Stimulated activated CD4-positive, alpha-beta T cell treated with anti-CD3 and anti-CD28 coated beads, TNF-alpha, amount 100 ng/mL, for 48 hours (primary cell): Measurements from ENCODE around the gene METTL24.
"Not testable (repeated sequence)": the region's sequence is repeated elsewhere in the genome, so short reads cannot be mapped to it uniquely, and the experiment has no call there.

Source experiments
- DNase-seq, 3 donors: peaks; one replicate each; pipeline ENCODE4 v3.0.0-alpha.2; 2020; ENCODE audit warnings: low read depth in 3 of 3

METTL24 gene

DNA sequence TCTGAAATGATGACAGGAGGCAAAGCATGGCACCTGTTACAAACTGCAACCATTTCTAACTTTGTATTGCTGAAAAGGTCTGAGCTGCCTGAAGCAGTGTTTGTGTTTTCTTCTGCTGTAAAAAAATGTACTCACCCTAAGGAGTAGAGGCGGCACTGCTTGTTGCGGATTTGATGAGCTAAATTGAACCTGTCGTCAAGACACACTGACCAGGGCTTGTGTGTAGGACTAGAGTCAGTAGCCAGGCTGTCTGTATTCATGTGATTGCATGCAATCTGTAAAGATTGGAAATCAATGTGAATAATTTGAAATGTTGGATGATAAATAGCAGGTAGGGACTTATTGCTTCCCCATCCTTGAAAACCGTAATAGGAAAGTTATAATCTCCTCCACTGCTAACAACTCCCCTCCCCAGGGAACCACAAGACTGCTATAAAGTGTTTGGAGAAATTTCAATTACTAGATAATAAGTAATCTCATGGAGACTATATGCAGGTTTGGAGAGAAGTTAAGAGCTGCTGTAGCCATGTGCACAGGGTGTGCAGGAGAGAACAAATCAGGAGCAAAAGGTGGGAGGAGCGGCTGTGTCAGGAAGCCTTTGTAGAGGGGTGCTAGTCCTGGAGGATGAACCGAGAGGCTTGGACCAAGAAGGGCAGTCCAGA lies 42.8 kb downstream of the METTL24 start:
- DNase-seq = no peak

DNA sequence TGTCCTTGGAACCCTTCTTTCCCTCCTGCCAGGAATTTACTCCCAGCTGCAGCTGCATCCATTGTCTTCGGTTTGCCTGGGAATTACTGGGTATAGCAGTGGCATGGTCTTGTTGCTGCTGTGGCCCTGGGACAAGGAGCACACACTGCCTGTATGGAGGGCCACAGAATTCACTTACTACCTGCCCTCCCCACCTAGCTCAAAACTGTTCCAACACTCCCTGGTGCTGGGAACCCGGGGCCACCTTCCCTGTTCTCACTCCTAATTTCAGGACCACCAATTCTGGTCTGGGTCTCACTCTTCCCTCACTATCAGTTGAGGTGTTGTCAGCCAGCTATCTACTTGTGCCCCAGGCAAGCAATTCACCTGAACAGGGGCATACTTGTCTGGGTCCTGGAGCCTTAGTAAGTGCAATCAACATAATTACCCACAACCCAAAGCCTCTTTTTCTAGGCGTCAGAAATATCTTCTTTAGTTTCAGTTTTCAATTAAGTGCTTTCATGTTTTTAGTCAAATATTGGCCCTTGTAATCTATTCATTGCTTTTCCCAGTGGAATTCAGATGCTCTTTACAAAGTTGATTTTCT lies 47.2 kb downstream of the METTL24 start:
- no peak for DNase-seq

- DNase-seq = not testable (repeated sequence)
Measured at GRCh38 chr6:110309432-110309831, 48.7 kb downstream of the METTL24 start.

DNA sequence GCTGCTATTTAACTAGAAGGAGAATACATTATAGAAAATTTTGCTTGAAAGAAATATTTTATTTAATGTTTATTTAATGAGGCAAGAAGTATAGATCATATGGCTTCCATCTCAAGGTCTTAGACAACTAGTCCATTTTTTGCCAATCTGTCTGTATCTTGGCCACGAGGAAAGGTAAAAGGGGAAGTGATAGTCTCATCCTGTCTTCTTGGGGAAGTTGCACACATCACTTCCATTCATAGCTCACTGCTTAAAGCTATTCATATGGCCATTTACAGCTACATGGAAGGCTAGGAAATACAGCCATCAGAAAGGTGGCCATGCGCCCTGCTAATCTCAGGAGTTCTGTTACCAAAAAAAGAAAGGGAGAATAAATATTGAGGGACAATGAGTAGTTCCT lies 50.8 kb downstream of the METTL24 start:
- DNase-seq = no peak

DNA sequence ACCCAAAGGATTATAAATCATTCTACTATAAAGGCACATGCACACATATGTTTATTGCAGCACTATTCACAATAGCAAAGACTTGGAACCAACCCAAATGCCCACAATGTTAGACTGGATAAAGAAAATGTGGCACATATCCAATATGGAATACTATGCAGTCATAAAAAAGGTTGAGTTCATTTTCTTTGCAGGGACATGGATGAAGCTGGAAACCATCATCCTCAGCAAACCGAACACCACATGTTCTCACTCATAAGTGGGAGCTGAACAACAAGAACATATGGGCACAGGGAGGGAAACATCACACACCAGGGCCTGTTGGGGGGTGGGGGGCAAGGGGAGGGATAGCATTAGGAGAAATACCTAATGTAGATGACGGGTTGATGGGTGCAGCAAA lies 52.3 kb downstream of the METTL24 start:
- not testable (repeated sequence) for DNase-seq

GRCh38 chr6:110303692-110304091 lies 54.5 kb downstream of the METTL24 start:
- DNase-seq = not testable (repeated sequence)

GRCh38 chr6:110298916-110299315 lies 59.2 kb downstream of the METTL24 start:
- DNase-seq = no peak

DNA sequence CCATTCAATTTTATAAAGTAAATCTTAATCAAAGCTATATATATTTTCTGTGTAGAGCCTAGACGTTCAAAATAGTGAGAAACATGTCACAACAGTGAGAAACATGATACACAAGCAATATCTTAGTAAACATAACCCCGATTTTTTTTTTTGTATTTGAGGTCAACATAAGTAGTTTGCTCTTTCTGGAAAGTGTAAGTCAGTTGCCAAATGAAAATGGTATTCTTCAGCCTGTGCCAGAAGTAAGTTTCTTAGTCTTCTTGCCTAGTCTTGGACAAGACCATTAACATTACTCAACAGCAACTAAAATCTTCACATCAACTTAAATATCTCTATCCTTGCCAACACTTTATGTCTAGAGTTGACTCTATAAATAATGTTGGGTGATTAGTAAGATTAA lies 59.7 kb downstream of the METTL24 start:
- DNase-seq = no peak

- no peak for DNase-seq
Measured at GRCh38 chr6:110296241-110297025, 61.7 kb downstream of the METTL24 start.

DNA sequence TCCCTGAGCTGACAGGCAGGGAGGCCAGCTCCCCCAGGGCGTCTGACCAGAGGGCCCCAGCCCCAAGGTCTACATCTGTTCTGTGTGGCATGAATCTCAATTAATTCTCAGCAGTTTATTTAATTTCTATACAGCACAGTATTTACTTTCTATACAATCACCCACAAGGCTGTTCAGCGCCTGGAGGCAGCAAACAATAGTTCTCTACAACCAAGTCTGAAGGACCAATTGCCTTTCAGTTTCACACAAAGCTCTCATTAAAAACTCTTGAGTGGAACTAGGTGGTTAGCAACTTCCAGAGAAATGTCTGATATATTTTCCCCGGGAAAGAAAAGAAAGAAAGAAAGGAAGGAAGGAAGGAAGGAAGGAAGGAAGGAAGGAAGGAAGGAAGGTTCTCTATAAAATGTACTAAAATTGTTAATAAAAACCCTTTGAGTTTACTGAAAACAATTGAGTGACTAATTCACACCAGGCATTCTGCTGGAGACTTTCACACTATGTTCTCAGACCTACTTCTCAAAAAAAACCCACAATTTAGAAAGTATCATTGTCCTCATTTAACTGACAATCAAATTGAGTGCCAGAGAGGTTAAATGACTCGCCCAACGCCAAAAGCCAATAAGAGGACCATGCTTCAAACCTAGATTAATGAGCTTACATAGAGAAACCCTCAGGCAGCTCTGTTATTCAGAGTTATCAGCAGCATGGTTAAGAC lies 62.5 kb downstream of the METTL24 start:
- DNase-seq = no peak

- DNase-seq = no peak
Measured at GRCh38 chr6:110287462-110288341, 70.4 kb downstream of the METTL24 start.

DNA sequence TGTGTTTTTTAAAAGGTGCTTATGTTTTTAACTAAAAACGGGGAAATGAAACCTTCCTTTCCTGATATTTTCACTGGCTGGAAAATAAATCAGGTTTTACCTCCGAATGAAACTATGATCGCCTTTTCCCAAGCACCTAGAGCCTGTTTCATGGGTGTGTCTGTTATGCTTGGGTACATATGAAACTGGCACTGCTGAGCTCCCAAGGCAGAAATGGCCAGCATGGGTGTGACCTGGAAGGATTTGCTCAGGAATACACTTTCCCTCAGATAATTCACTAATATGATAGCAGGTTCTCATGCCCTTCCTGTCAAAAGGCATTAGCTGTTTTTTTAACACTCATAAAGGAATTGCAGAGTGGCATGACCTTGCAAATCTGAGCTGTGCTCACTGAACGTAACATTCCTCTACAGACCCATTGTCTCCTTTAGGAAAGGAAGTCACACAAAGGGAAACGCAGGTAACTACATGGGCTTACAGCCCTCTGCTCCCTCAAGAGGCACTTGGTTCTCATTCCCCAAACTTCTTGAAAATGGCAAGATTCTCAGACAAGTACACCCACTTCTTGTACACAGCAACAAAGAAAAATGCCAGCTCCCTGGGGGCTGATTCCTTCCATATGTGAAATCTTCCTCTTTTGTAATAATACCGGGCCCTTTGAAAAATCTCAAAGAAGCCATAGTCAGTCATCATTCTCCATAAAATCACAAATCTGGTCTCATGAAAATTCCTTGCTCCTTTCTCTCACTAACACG lies 72.7 kb downstream of the METTL24 start:
- DNase-seq = no peak

GRCh38 chr6:110284855-110285254 lies 73.3 kb downstream of the METTL24 start:
- DNase-seq = no peak

GRCh38 chr6:110283657-110284056 lies 74.5 kb downstream of the METTL24 start:
- DNase-seq = no peak

DNA sequence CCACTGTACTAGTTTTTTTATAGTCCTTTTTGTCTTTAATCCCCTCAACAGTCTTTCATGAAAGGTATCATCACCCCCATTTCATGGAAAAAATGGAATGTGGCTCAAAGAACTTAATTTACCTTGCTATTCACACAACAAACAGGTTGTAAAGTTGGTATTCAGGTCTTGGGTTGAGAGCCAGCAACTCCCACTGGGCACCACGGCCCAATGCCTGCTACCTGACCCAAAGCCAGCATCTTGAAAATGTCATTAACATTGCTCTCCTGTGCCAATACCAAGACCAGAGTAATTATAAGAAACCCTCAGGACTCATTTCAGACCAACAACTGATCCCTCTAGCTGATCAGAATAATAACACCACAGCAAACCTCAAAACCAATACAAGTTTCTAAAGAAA lies 75.7 kb downstream of the METTL24 start:
- DNase-seq = no peak

GRCh38 chr6:110277100-110277665 lies 81.0 kb downstream of the METTL24 start:
- DNase-seq = no peak

- DNase-seq = not testable (repeated sequence)
Measured at GRCh38 chr6:110272781-110273180, 85.4 kb downstream of the METTL24 start.

DNA sequence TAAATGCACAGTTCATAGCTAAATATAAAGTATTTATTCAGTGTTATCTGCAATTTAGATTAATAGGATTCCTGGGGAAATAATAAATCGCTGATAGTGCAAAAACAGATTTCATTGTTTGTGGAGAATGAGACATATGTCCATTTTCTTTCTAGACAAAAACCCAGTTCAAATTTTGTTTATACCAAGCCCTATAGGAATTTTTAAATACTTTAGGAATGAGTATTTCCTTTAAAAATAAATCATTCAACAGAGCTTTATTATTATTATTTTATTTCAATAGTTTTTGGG lies 86.5 kb downstream of the METTL24 start:
- DNase-seq = no peak

DNA sequence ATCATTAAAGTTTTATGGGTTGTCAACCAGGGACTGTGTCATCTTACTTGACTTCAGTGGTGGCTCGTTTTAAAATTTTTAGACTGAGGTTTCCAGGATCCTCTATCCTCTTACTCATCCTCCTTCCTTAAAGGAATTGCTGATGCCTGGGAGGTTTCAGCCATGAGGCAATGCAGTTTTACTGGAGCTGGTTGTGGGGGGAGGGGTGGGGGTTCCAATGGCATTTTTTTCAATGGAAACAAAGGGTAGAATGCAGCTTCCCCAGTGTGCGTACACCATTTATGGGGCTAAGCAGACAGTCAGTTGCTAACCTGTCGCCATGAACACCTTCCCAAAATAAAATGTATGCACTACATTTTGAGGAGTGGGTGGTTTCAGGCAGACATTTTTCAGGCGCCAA lies 88.0 kb downstream of the METTL24 start:
- DNase-seq = no peak

GRCh38 chr6:110269623-110270022 lies 88.5 kb downstream of the METTL24 start:
- no peak for DNase-seq

- no peak for DNase-seq
Measured at GRCh38 chr6:110266996-110267395, 91.2 kb downstream of the METTL24 start.
